Measurements from ENCODE around the gene RNF175. TPM values are rescaled to one million over a fixed set of nuclear protein-coding genes. Genes with fewer than 3 reads are reported as not detected.

Gene RNF175
- total RNA-seq, 1 experiment from 2014 or later: 0.54 TPM

- H3K27ac Mint-ChIP-seq (ENCODE audit: unreplicated experiment): no peak overlapping the region
- intact Hi-C loops (cut with micrococcal nuclease; ENCODE audit: unreplicated experiment): no loop called here
- no peak for DNase-seq
- no peak overlapping the region for H3K4me3 Mint-ChIP-seq (ENCODE audit: low read depth, unreplicated experiment)
- BruUV-seq (replicated peaks): no TSS peak
- H3K27me3 Mint-ChIP-seq (ENCODE audit: unreplicated experiment): no peaks in the 10 kb centered on the region
- CTCF ChIA-PET: no interaction called here
- no peaks in the 10 kb centered on the region for H3K9me3 Mint-ChIP-seq (ENCODE audit: low read depth, unreplicated experiment)
- no peak for TF ChIP-seq CTCF (IDR thresholded peaks at IDR 0.05; ENCODE audit: unreplicated experiment)
- H3K36me3 Mint-ChIP-seq (ENCODE audit: insufficient read depth, unreplicated experiment): no peaks in the 10 kb centered on the region
- H3K4me1 Mint-ChIP-seq (ENCODE audit: low read depth, unreplicated experiment): no peaks in the 10 kb centered on the region
Measured at GRCh38 chr4:153764601-153765368, 5.0 kb upstream of the RNF175 start.

GRCh38 chr4:153763404-153763803 is 3.6 kb upstream of the RNF175 start:
- no peak overlapping the region for H3K4me3 Mint-ChIP-seq (ENCODE audit: low read depth, unreplicated experiment)
- H3K9me3 Mint-ChIP-seq (ENCODE audit: low read depth, unreplicated experiment): no peaks in the 10 kb centered on the region
- peaks cover 6% of the 10 kb centered on the region for H3K36me3 Mint-ChIP-seq (ENCODE audit: insufficient read depth, unreplicated experiment)
- peak; percentile 17 for DNase-seq
- intact Hi-C loops (cut with micrococcal nuclease; ENCODE audit: unreplicated experiment): no loop called here
- CTCF ChIA-PET: no interaction called here
- H3K4me1 Mint-ChIP-seq (ENCODE audit: low read depth, unreplicated experiment): no peaks in the 10 kb centered on the region
- no peak overlapping the region for H3K27ac Mint-ChIP-seq (ENCODE audit: unreplicated experiment)
- no peak for TF ChIP-seq CTCF (IDR thresholded peaks at IDR 0.05; ENCODE audit: unreplicated experiment)
- BruUV-seq (replicated peaks): no TSS peak
- peaks cover 11% of the 10 kb centered on the region for H3K27me3 Mint-ChIP-seq (ENCODE audit: unreplicated experiment)

GRCh38 chr4:153758688-153759406 is 977 bp downstream of the RNF175 start:
- peak overlapping the region; percentile 57 for H3K4me3 Mint-ChIP-seq (ENCODE audit: low read depth, unreplicated experiment)

GRCh38 chr4:153758136-153758535 is 1.7 kb downstream of the RNF175 start:
- CTCF ChIA-PET: no interaction called here
- intact Hi-C loops (cut with micrococcal nuclease; ENCODE audit: unreplicated experiment): no loop called here
- Mint-ChIP-seq H3K9me3 (ENCODE audit: low read depth, unreplicated experiment) (no peaks in the 10 kb centered on the region), H3K4me3 (ENCODE audit: low read depth, unreplicated experiment) (no peak overlapping the region), H3K36me3 (ENCODE audit: insufficient read depth, unreplicated experiment) (peaks cover 6% of the 10 kb centered on the region), H3K27me3 (ENCODE audit: unreplicated experiment) (peaks cover 13% of the 10 kb centered on the region), H3K27ac (ENCODE audit: unreplicated experiment) (no peak overlapping the region), H3K4me1 (ENCODE audit: low read depth, unreplicated experiment) (peaks cover 11% of the 10 kb centered on the region)
- no peak for TF ChIP-seq CTCF (IDR thresholded peaks at IDR 0.05; ENCODE audit: unreplicated experiment)
- no peak for DNase-seq
- BruUV-seq (replicated peaks): no TSS peak

More at GRCh38 chr4:153758688-153759406, 977 bp downstream of the RNF175 start:
- Mint-ChIP-seq H3K9me3 (ENCODE audit: low read depth, unreplicated experiment) (no peaks in the 10 kb centered on the region), H3K36me3 (ENCODE audit: insufficient read depth, unreplicated experiment) (peaks cover 6% of the 10 kb centered on the region), H3K4me1 (ENCODE audit: low read depth, unreplicated experiment) (peaks cover 11% of the 10 kb centered on the region), H3K27me3 (ENCODE audit: unreplicated experiment) (peaks cover 13% of the 10 kb centered on the region), H3K27ac (ENCODE audit: unreplicated experiment) (no peak overlapping the region)
- DNase-seq: no peak
- intact Hi-C loops (cut with micrococcal nuclease; ENCODE audit: unreplicated experiment): no loop called here
- TF ChIP-seq CTCF (IDR thresholded peaks at IDR 0.05; ENCODE audit: unreplicated experiment): no peak
- CTCF ChIA-PET: no interaction called here
- no TSS peak for BruUV-seq (replicated peaks)

Data from Calu3 (cell line).